Left cardiac atrium (tissue), 4 donors: ENCODE measurements around the gene PTTG1IP2. TPM values are rescaled to one million over a fixed set of nuclear protein-coding genes. Genes with fewer than 3 reads are reported as not detected.
A peak's percentile ranks its signal among the peaks of the same experiment; 100 is the strongest.

Source experiments
- ATAC-seq, 2 donors: fragments of 200-7000 bp; cut with Tn5 transposase; one replicate each; pipeline ENCODE4 v1.9.1; 2020; ENCODE audit warnings: mild to moderate bottlenecking in 2 of 2, moderate library complexity in 2 of 2
- DNase-seq: peaks from one replicate; pipeline ENCODE4 v3.0.0-alpha.2; 2020
- intact Hi-C, 2 donors: fragments of 100-400 bp; cut with DNase I; formaldehyde crosslinking; loops; one replicate each; pipeline versions ENCODE4 v1.14.1 to v1.15.1; 2022 to 2023
- total RNA-seq, 2 donors: library from RNA; stranded (reverse); fragmentation: NEBNext Ultra II Directional; extraction: Animal tissue kit (Norgen Biotek cat#: 25700); gene quantifications; one replicate each; pipeline ENCODE4 v1.2.1, GENCODE V29; 2021
- donor health status: DM: no; HTN: yes; CAD: no.
- donor health status: DM: no; HTN: yes; CAD: no; lungs with severe emphysema.
- donor health status: DM: yes; HTN: yes; CAD: no.
- donor health status: Dilated cardiomyopathy.

PTTG1IP2 gene
- total RNA-seq, 2 donors from 2014 or later, result not detected

DNA sequence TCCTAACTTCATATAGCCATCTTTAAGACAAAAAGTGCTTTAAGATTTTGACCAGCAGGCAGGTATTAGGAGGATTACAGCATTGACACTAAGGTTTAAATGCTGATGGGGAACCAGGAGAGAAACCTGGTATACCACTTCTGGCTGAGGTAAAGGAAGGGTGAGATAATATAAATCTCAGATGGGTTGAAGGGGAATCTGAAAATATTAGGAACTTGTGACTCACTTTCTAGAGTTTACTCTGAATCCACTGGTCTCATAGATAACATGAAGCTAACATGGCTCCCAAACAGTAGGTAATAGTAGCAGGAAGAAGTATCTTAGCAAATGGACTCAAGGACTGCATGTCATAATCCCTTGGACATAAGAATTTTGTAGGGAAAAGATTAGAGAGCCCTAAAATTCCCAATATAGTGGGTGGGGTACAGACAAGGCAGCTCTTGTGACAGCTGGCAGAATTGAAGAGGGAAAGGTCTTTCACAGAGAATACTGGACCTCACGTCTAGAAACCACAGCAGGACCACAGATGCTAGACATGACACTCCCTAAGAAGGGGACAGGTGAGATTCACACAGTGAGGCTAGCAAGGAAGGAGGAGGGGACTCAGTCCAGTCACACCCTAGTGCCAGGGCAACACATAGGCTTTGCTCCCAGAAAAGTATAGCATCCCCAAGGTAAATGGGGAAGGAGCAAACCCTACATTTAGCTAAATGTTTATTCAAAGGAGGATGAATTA is 3.5 kb downstream of the PTTG1IP2 start:
- DNase-seq (no peak), ATAC-seq (no peak)
- intact Hi-C loops, result no loop called here

DNA sequence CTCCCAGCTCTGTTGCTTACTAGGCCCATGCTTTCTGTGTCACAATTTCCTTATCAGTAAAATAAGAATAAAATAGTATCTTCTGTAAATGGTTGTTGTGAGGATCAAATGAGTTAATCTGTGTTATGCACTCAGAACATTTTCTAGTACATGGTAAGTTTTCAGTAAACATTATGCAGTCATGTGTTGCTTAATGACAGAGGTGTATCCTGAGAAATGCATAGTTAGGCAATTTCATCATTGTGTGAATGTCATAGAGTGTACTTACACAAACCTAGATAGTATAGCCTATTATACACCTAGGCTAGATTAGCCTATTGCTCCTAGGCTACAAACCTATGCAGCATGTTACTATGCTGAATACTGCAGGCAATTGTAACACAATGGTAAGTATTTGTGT is 4.4 kb downstream of the PTTG1IP2 start:
- intact Hi-C loops, result no loop called here
- ATAC-seq, result no peak
- no peak for DNase-seq

DNA sequence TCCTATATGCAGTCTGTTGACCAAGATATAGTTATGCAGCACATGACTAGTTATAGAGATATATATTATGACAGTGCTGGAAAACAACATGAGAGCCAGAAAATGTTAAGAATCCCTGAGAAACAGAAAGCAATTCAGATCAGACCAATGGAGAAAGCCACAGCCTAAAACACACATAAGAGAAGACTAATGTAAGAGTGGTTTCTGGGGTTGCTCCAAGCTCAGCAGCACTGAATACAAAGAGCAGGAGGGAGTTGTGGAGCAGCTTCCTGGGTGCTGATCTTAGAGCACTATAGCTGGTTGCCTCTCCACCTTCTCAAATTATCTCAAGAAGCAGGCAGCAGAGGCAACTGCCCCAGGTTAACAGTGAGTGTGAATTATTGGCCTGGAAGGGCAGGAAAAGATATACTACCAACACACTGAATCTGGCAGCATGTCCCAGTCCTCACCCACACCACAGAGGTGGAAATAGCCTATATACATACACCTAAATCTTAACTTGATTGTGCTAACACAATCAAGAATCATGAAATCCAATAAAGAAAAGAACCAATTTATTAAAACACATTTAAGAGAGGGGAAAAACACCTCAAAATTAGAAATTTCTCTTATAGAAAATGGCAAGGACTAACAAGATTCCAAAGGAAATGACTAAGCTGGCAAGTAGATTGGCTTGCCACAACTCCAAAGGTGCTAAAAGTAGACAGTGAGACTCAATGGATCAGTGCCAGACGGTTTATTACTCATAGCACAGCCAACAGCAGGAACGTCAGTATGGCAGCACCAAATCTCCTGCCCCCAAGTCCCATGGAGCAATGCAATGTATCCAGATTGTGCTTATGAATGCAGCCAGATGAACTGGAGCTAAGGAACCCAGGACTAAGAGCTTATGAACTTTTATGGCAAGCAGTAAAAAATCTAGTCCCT is 5.1 kb downstream of the PTTG1IP2 start:
- ATAC-seq (peak in 1 of 2 donors; percentile 66), DNase-seq (no peak)

DNA sequence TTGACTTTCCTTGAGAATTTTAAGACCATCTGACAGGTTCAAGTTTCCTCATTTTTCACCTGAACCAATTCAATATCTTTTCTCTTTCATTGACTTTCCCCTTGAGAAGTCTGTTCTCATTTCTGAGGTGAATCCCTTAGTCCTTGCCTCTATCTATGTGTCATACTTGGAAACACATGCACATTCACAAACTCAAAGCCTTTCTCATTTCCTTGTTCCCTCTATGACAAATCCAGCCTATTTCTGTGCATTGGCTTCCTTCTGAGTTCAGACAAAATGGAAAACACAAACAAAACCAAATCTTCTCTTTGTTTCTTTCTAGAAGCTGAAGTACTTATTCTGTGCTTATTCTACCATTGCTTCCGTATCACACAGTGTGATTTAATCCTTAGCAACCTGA is 13.8 kb downstream of the PTTG1IP2 start:
- intact Hi-C loops, result no loop called here
- DNase-seq (no peak), ATAC-seq (no peak)

More for the DNA sequence above, 5.1 kb downstream of the PTTG1IP2 start:
- intact Hi-C loops, result no loop called here

DNA sequence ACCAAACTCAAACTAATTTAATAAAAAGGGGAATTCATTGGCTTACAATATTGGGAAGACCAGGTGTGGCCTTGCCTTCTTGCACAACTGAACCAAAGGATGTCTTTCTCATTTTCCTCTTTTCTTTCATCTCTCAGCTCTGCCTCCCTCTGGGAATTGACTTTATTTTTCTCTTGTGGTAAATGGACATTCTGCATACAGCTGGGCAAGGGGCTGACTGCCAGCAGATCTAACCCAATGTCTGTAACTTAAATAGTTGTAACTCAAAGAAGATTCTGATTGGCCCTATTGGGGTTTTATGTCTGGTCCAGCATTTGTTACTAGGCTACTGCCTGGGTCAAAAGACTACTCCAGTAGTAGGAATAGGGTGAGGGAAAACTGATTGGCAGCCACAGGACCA is 15.3 kb downstream of the PTTG1IP2 start:
- intact Hi-C loops, result no loop called here
- no peak for ATAC-seq

DNA sequence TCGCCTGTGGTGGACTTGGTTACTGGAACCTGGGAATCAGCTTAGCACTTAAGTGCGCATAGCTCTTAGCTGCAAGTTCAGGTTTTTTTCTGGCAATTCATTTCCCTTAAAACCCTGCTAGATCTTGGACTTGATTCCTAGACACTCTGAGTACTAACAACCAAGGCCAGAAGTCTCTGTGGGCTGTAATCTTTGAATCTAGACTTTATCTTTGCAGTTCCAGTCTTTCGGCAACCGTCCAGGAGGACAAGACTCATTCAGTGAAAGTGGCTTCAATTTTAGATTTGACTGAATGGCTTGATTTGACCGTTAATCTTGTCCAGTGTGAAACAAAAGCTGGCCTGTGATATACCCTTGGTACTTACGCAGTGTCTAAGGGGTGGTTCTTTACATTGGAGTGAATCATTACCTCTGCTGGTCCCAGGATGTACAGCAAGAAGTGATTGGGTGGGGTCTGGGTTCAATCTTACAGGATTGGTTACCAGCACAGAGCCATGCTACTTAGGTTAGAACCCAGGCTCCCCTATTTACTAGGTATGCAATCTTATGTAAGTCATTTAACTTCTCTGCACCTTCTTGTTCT is 16.4 kb downstream of the PTTG1IP2 start:
- no peak for DNase-seq
- no peak for ATAC-seq
- intact Hi-C loops, result no loop called here

More for the DNA sequence above, 15.3 kb downstream of the PTTG1IP2 start:
- no peak for DNase-seq

DNA sequence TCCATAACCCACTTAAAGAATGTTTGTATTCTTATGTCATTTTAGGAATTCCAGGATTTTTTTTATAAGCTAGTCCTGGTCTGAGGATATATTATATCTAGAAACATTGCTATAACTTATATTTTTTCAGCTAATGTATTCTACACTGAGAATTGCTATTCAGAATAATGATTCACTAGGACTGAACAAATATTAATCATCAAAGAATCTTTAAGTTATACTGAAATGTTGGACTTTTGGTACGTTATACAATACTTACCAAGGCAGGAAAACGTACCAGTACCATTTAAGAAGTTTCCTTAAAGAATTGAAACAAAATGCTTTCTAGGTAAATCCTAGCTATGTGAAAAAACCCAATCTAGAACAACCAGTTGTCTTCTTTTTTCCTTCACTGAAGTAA is 18.4 kb downstream of the PTTG1IP2 start:
- intact Hi-C loops, result no loop called here
- ATAC-seq (no peak), DNase-seq (no peak)

DNA sequence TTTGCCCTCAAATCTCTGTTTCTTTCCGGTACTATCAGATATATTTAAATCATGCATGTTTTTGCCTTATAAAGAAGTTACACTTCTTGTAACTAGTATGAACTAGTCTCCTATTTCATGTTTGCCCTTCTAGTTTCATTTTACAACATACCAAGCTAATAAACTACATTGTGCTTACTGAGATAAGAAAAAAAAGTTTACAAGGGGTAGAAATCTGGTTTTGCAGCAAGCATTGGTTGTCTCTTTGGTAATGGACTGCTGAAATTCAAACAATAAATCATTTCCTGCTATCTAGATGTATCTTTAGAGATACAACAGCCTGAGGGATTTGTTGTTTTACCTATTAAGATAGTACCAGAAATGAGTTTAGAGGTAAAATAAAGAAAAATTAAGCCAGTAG is 18.8 kb downstream of the PTTG1IP2 start:
- DNase-seq (no peak), ATAC-seq (no peak)
- intact Hi-C loops, result no loop called here

DNA sequence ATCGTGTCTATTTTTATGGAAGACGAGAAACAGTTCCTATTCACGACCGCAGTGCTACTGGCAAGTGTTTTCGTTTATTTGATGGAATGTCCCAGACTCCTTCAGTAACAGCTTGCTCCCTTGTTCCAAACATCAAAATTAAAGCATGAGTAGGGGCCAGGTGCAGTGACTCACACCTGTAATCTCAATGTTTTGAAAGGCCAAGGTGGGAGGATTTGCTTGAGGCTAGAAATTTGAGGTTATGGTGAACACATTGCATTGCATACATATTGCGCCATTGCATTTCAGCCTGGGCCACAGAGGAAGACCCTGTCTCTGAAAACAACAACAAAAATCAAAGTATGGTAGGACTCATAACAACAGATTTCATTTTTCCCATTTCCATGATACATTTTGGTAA is 22.8 kb downstream of the PTTG1IP2 start:
- intact Hi-C loops, result no loop called here
- DNase-seq (no peak), ATAC-seq (no peak)

DNA sequence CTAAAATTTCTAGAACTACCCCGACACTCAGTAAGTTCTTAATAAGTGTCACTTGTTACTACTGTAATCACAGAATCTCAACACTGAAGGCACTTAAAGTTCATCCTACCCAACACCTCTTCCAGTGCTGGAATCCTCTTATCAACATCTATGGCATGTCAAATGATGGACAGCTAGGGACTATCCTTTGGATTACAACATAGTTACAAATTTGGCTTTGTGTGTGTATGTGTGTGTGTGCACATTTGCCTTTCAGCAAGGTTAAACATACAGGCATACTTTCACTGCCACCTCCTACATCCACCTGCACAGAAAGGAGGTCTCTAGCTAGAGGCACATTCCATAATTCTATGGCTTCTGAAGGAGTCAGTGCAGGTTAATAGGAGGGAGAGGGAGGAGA is 25.8 kb downstream of the PTTG1IP2 start:
- peak; percentile 41 to 73 for ATAC-seq
- no peak for DNase-seq
- intact Hi-C loops, result no loop called here

DNA sequence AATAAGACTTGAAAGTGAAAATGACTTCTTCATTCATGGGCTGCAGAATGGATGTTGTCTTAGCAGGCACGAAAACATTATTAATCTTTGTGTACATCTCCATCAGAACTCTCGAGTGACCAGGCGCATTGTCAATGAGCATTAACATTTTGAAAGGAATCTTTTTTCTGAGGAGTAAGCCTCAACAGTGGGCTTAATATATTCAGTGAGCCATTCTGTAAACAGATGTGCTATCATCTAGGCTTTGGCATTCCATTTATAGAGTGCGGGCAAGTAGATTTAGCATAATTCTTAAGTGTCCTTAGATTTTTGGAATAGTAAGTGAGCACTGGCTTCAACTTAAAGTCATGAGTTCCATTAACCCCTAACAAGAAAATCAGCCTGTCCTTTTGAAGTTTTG is 33.1 kb downstream of the PTTG1IP2 start:
- intact Hi-C loops, result no loop called here
- no peak for ATAC-seq
- DNase-seq, result no peak

DNA sequence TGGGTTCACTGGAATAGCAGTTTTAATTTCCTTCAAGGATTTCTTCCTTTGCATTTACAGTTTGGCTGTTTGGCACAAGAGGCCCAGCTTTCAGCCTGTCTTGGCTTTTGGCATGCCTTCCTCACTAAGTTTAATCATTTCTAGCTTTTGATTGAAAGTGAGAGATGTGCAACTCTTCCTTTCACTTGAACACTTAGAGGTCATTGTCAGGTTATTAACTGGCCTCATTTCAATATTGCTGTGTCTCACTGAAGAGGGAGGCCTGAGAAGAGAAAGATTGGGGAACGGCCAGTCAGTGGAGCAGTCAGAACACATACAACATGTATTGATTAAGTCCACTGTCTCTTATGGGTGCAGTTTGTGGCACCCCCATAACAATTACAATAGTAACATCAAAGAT is 33.9 kb downstream of the PTTG1IP2 start:
- ATAC-seq (no peak), DNase-seq (no peak)
- intact Hi-C loops, result no loop called here

DNA sequence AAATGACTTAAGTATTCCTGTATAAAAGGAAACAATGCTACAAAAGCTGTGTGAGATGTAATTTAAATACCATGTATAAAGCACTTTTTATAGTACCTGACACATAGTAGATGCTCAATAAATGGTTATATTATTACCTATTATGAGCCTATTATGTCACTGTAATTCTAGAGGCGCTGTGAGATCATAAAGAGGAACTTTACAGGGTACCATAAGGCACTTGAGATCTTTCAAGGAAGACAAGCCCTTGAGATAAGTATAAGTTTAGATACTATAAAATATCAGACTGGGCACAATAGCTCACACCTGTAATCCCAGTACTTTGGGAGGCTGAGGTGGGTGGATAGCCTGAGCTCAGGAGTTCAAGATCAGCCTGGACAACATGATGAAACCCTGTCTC is 38.3 kb downstream of the PTTG1IP2 start:
- ATAC-seq (no peak), DNase-seq (no peak)
- intact Hi-C loops, result no loop called here

DNA sequence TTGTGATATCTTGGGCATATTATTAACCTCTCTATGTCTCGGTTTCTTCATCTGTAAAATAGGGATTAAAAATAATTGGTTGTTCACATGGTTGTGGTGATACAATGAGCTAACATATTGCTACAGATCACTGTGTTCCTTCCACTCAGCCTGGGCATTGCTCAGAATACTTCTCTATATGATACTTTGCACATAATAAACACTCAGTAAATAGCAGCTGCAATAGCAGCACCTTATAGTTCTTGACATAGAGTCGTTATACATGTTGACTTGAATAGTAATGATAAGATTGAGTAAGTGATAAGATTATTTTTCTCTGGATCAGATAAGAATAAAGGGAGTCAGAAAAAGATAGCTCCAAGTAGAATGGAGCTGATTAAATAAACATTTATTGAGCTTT is 42.3 kb downstream of the PTTG1IP2 start:
- ATAC-seq (no peak), DNase-seq (no peak)
- intact Hi-C loops, result no loop called here

DNA sequence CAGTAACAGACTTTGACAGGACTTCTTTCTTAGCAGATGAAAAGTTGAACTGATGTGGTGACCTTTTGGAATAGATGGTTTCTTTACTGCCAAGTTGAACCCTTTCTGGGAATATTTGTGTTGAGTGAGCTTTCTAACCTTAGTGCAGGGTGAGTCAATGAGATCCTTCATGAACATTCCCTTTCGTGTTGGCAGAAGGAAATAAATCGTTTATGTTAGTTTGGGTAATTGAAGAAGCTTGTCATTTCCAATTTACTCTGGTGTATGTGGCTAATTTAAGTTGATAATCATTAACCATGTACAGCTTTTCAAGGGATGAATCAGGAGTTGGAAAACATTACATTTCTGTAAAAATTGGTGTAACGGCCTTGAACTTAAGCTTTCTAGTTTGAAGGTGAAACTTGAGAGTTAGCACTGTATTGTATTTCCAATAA is 43.4 kb downstream of the PTTG1IP2 start:
- ATAC-seq (no peak), DNase-seq (no peak)
- intact Hi-C loops, result no loop called here

DNA sequence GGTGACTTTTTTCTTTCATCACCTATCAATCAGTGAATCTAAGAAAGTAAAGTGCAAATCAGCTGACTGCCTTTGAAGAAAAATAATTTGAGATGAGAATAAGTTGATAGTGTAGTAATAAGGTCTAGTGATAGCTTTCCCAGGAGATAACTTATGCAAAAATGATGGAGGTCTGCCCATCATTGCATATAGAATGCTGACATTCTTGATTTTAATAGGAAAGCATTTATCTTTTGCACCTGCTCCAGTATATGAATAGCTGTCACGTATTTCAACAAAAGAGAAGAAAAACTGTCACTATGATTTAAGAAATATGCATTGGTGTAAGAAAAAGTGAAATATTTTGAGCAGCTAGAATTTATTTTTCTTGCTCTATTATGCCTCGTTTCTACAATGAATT is 46.8 kb downstream of the PTTG1IP2 start:
- ATAC-seq, result no peak
- intact Hi-C loops, result no loop called here
- no peak for DNase-seq

DNA sequence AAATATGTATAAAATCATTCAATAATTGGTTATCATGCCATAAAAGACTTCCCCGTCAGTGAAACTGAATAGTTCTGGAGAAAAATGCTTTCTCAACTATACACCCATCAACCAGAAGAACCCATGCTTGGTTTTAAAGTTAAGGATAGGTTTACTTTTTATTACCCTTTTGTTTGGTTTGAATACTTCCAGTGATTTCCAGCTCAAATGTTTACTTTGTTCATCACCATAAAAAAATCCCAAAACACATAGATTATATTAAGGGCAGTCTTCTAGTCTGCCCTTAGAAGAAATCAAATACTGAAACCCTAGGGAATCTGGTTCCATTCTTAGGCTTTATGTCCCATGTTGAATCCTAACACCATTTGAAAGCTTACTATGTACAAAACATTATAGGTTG is 49.2 kb downstream of the PTTG1IP2 start:
- intact Hi-C loops, result no loop called here
- DNase-seq (no peak), ATAC-seq (no peak)

DNA sequence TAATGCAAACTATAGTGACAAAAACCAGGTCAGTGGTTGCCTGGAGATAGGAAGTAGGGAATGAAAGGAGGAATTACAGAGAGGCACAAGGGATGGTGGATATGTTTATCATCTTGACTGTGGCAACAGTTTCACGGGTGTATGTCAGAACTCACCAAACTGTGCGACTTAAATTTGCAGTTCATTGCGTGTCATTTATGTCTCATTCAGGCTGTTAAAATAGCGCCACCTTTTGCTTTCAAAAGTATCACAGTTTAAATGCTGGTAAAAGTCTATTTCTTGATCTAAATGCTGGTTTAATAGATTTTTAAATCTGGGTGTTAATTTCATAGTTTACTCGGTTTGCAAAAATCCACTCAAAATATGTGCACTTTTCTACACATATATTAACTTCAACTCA is 51.0 kb downstream of the PTTG1IP2 start:
- intact Hi-C loops, result no loop called here
- DNase-seq (no peak), ATAC-seq (no peak)

DNA sequence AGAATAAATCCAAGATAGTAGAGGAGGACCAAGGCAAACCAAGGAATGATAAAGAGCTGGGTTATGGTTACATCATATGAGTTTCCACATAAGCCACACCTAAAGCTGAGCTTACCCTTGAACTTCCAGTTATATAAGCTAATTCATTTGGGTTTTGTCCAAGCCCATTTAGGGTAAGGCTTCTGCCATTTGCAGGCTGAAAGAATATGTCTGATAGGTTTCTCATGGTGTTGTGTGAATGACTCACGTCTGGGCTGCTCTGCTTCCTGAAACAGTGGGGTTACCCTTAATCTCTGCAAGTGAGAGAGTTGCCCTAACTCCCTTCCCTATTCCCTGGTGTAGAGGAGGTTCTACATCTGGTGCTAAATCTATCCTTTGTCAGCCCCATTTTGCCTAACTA is 60.8 kb downstream of the PTTG1IP2 start:
- intact Hi-C loops, result no loop called here
- no peak for ATAC-seq
- no peak for DNase-seq

DNA sequence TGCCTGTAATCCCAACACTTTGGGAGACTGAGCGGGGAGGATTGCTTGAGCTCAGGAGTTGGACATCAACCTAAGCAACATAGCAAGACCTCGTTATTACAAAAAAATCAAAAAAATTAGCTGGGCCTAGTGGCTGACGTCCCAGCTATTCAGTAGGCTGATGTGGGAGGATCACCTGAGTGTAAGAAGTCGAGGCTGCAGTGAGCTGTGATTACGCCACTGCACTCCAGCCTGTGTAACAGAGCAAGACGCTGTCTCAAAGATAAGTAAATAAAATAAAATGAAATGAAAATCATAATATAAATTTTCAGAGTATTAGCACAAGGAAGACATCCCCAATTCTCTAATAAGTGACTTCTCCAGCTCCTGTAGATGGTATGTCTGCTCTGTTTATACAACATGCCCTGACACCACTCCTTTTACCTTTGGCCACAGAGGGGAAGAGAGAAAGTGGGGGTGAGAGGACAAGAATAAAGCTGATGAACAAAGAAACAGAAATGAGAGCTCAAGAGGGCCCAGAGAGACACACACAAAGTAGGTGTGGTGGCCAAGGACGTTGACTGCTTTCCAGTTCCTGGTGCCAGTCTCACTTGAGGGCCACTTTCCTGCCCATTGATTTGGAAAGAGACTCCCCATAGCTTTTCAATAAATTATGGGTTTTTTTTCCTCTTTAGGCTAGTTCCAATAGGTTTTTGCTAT is 62.9 kb downstream of the PTTG1IP2 start:
- DNase-seq (no peak), ATAC-seq (peak in 1 of 2 donors; percentile 27)
- intact Hi-C loops, result no loop called here
